Stimulated activated effector memory CD8-positive, alpha-beta T cell treated with anti-CD3 and anti-CD28 coated beads, Interleukin-12 subunit alpha, Interleukin-12 subunit beta, amount 100 ng/mL, for 72 hours (primary cell): ENCODE measurements around the gene CACNA2D1.

Experiments used
- ATAC-seq: fragments of 150-1000 bp; cut with Tn5 transposase; 2 replicates; pipeline ENCODE4 v1.10.0; 2021
- DNase-seq, 2 donors: peaks; one replicate each; pipeline ENCODE4 v3.0.0; 2021 to 2022; ENCODE audit warnings: low spot score in 2 of 2
- H3K27ac Mint-ChIP-seq: one replicate; pipeline ENCODE4 v1.8.0; 2022; ENCODE audit warnings: mild to moderate bottlenecking, mixed read lengths
- H3K36me3 Mint-ChIP-seq: one replicate; pipeline ENCODE4 v1.8.0; 2022; ENCODE audit warnings: mild to moderate bottlenecking, mixed read lengths
- H3K4me1 Mint-ChIP-seq: one replicate; pipeline ENCODE4 v1.8.0; 2022; ENCODE audit warnings: mixed read lengths
- H3K4me3 Mint-ChIP-seq: one replicate; pipeline ENCODE4 v1.8.0; 2022; ENCODE audit warnings: mild to moderate bottlenecking, mixed read lengths
- H3K9me3 Mint-ChIP-seq: one replicate; pipeline ENCODE4 v1.8.0; 2022; ENCODE audit warnings: mixed read lengths

The CACNA2D1 gene

GRCh38 chr7:82348251-82348650 is 95.3 kb downstream of the CACNA2D1 start:
- no peak overlapping the region for H3K4me3 Mint-ChIP-seq
- no peak overlapping the region for H3K27ac Mint-ChIP-seq
- DNase-seq (no peak), ATAC-seq (no peak)
- H3K9me3 Mint-ChIP-seq = peaks cover 6% of the 10 kb centered on the region
- H3K4me1 Mint-ChIP-seq = no peaks in the 10 kb centered on the region
- H3K36me3 Mint-ChIP-seq = no peaks in the 10 kb centered on the region

GRCh38 chr7:82347808-82348207 is 95.8 kb downstream of the CACNA2D1 start:
- no peak for DNase-seq
- H3K9me3 Mint-ChIP-seq = peaks cover 9% of the 10 kb centered on the region
- H3K27ac Mint-ChIP-seq = no peak overlapping the region
- no peak overlapping the region for H3K4me3 Mint-ChIP-seq
- ATAC-seq = no peak
- H3K4me1 Mint-ChIP-seq = no peaks in the 10 kb centered on the region
- H3K36me3 Mint-ChIP-seq = no peaks in the 10 kb centered on the region

DNA sequence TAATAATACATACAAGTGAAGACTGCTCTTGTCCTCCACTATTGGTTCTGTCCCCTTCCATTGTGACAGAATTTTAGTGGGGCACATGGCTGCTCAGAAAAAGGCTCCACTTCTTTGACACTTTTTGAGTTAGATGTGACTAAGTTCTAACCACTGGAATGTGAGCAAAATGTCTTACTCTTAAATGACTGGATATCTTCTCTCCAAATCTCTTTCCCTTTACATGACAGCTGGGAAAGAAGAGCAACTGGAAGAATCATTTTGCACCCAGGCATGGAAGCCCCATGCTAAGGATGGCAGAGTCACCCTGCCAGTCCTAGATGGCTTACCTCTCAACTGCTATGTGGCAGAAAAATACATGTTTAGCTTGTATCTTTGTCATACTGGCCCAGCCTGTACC is 97.7 kb downstream of the CACNA2D1 start:
- DNase-seq (no peak), ATAC-seq (no peak)
- H3K27ac Mint-ChIP-seq = no peak overlapping the region
- no peaks in the 10 kb centered on the region for H3K36me3 Mint-ChIP-seq
- no peak overlapping the region for H3K4me3 Mint-ChIP-seq
- peaks cover 9% of the 10 kb centered on the region for H3K9me3 Mint-ChIP-seq
- H3K4me1 Mint-ChIP-seq = no peaks in the 10 kb centered on the region

- Mint-ChIP-seq H3K9me3 (peaks cover 12% of the 10 kb centered on the region), H3K36me3 (no peaks in the 10 kb centered on the region), H3K27ac (no peak overlapping the region), H3K4me3 (no peak overlapping the region), H3K4me1 (no peaks in the 10 kb centered on the region)
- ATAC-seq (no peak), DNase-seq (no peak)
Measured at GRCh38 chr7:82343716-82344115, 99.9 kb downstream of the CACNA2D1 start.

- Mint-ChIP-seq H3K27ac (no peak overlapping the region), H3K4me3 (no peak overlapping the region), H3K36me3 (no peaks in the 10 kb centered on the region), H3K4me1 (no peaks in the 10 kb centered on the region), H3K9me3 (peaks cover 14% of the 10 kb centered on the region)
- ATAC-seq (no peak), DNase-seq (no peak)
Measured at GRCh38 chr7:82339958-82340357, 103.6 kb downstream of the CACNA2D1 start.

GRCh38 chr7:82335927-82336326 is 107.7 kb downstream of the CACNA2D1 start:
- no peaks in the 10 kb centered on the region for H3K4me1 Mint-ChIP-seq
- peaks cover 13% of the 10 kb centered on the region for H3K9me3 Mint-ChIP-seq
- no peaks in the 10 kb centered on the region for H3K36me3 Mint-ChIP-seq
- DNase-seq = no peak
- no peak overlapping the region for H3K4me3 Mint-ChIP-seq
- no peak overlapping the region for H3K27ac Mint-ChIP-seq
- ATAC-seq = no peak

DNA sequence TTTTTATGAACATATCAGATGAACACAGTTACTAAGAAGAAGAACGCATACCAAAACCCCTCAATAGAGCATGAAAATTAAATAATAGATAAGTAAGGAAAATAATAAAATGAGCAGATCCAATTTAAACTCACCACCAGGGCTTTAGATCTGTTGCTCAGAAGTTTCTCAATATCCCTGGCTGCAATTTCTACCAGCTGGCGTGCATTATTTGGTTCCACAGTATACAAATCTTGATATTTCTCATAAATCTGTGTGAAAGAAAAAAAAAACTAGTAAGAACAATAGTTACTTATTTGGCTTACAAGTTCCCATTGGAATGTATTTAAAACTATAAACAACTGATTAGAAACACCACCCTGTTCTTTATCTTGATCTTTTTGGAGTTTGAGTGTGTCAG is 108.6 kb downstream of the CACNA2D1 start:
- H3K36me3 Mint-ChIP-seq = no peaks in the 10 kb centered on the region
- DNase-seq = no peak
- ATAC-seq = no peak

GRCh38 chr7:82331234-82331633 is 112.3 kb downstream of the CACNA2D1 start:
- Mint-ChIP-seq H3K9me3 (peaks cover 11% of the 10 kb centered on the region), H3K4me3 (no peak overlapping the region), H3K4me1 (no peaks in the 10 kb centered on the region), H3K27ac (no peak overlapping the region), H3K36me3 (no peaks in the 10 kb centered on the region)
- DNase-seq (no peak), ATAC-seq (no peak)

More for the DNA sequence above, 108.6 kb downstream of the CACNA2D1 start:
- H3K4me1 Mint-ChIP-seq = no peaks in the 10 kb centered on the region
- H3K9me3 Mint-ChIP-seq = peaks cover 13% of the 10 kb centered on the region
- no peak overlapping the region for H3K27ac Mint-ChIP-seq
- H3K4me3 Mint-ChIP-seq = no peak overlapping the region

- Mint-ChIP-seq H3K9me3 (peaks cover 11% of the 10 kb centered on the region), H3K36me3 (no peaks in the 10 kb centered on the region), H3K4me3 (no peak overlapping the region), H3K4me1 (no peaks in the 10 kb centered on the region), H3K27ac (no peak overlapping the region)
- ATAC-seq = no peak
- no peak for DNase-seq
Measured at GRCh38 chr7:82330706-82331215, 112.8 kb downstream of the CACNA2D1 start.

DNA sequence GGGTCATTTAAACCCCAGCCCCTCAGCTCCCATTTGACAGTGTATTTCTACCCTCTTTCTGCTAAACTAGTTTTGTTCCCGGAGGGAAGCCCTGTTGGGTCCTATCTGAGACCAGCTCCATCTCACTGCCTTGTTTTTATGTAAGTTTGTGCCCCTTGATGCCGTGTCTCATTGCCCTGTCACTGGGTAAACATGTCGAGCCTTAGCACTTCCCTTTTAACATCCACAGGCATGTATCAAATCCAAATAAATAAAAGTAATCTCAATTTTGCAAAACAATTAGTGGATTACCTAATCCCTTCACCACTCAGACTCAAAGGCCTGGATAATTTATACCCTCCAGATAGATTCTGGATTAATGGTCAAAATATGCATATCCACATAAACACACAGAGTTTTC is 115.7 kb downstream of the CACNA2D1 start:
- ATAC-seq (no peak), DNase-seq (no peak)
- no peaks in the 10 kb centered on the region for H3K36me3 Mint-ChIP-seq
- H3K27ac Mint-ChIP-seq = no peak overlapping the region
- peaks cover 6% of the 10 kb centered on the region for H3K9me3 Mint-ChIP-seq
- no peaks in the 10 kb centered on the region for H3K4me1 Mint-ChIP-seq
- no peak overlapping the region for H3K4me3 Mint-ChIP-seq

DNA sequence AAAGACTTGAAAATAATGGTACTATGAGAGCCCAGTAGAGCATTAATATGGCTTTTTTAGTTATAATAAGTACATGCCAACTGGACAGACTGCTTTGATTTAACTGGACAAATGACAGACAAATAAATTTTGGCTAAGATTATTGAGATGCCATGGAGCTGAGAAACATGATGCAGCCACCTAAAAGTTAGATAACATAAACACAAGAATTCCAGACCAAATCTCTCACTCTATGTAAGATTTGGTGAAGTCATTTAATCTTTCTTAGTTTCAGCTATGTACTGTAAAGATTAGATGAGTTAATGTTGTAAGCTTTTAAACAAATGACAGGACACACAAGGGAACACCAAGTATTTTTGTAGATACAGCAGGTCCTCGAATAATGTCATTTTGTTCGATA is 118.2 kb downstream of the CACNA2D1 start:
- no peak for DNase-seq
- ATAC-seq = no peak
- Mint-ChIP-seq H3K9me3 (peaks cover 3% of the 10 kb centered on the region), H3K27ac (no peak overlapping the region), H3K4me3 (no peak overlapping the region), H3K36me3 (no peaks in the 10 kb centered on the region), H3K4me1 (no peaks in the 10 kb centered on the region)

- Mint-ChIP-seq H3K9me3 (peaks cover 3% of the 10 kb centered on the region), H3K4me3 (no peak overlapping the region), H3K27ac (no peak overlapping the region), H3K36me3 (no peaks in the 10 kb centered on the region), H3K4me1 (no peaks in the 10 kb centered on the region)
- DNase-seq = no peak
- ATAC-seq = no peak
Measured at GRCh38 chr7:82323806-82324205, 119.8 kb downstream of the CACNA2D1 start.

DNA sequence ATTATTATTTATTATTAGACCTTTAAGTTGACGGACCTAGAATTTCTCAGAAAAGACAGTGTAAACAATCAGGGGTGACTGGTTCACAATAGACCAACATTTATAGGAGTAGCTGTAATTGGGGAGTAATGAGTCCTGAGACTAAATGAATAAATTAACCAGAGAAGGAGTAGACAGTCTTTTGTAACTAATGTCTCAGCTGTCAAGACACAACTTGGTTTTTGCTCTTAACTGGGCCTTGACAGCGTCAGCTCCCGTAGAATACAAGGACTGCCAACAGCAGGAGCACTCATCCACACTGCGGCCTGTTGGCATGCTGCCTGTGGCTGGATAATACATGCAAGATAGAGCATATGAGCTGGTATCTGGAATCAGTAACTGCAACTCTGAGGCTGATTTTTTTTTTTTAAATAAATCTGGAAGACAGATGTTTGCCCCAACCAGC is 123.9 kb downstream of the CACNA2D1 start:
- Mint-ChIP-seq H3K36me3 (no peaks in the 10 kb centered on the region), H3K9me3 (peaks cover 10% of the 10 kb centered on the region), H3K4me3 (no peak overlapping the region), H3K27ac (no peak overlapping the region), H3K4me1 (no peaks in the 10 kb centered on the region)
- DNase-seq = no peak
- ATAC-seq = no peak

DNA sequence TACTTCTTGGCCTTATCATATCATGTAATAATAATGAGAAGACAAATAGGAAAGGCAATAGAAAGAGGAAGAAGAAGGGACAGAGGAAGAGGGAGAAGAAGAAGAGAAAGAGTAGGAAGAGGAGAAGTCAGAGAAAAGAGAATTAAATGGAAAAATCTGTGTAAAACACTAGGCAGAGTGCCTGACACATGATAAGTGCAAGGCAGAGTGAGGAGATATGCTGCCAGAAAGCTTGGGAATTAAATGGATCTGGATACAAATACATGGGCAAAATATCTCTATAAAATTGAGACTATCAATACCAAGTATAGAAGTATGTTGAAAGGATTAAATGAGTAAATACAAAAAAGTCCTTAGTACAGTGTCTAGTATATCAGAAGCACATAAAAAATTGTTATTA is 124.8 kb downstream of the CACNA2D1 start:
- H3K9me3 Mint-ChIP-seq = peaks cover 10% of the 10 kb centered on the region
- ATAC-seq = no peak

GRCh38 chr7:82317760-82318159 is 125.8 kb downstream of the CACNA2D1 start:
- no peak overlapping the region for H3K27ac Mint-ChIP-seq
- no peak for ATAC-seq

More for the DNA sequence above, 124.8 kb downstream of the CACNA2D1 start:
- no peaks in the 10 kb centered on the region for H3K36me3 Mint-ChIP-seq
- H3K27ac Mint-ChIP-seq = no peak overlapping the region
- H3K4me1 Mint-ChIP-seq = no peaks in the 10 kb centered on the region
- DNase-seq = no peak
- H3K4me3 Mint-ChIP-seq = no peak overlapping the region

GRCh38 chr7:82317257-82317721 is 126.3 kb downstream of the CACNA2D1 start:
- H3K4me3 Mint-ChIP-seq = no peak overlapping the region
- no peaks in the 10 kb centered on the region for H3K4me1 Mint-ChIP-seq
- ATAC-seq (no peak), DNase-seq (no peak)
- no peaks in the 10 kb centered on the region for H3K36me3 Mint-ChIP-seq
- peaks cover 10% of the 10 kb centered on the region for H3K9me3 Mint-ChIP-seq
- no peak overlapping the region for H3K27ac Mint-ChIP-seq

More at GRCh38 chr7:82317760-82318159, 125.8 kb downstream of the CACNA2D1 start:
- Mint-ChIP-seq H3K36me3 (no peaks in the 10 kb centered on the region), H3K4me1 (no peaks in the 10 kb centered on the region), H3K9me3 (peaks cover 10% of the 10 kb centered on the region), H3K4me3 (no peak overlapping the region)
- DNase-seq = no peak

GRCh38 chr7:82313269-82313668 is 130.3 kb downstream of the CACNA2D1 start:
- no peak for DNase-seq
- Mint-ChIP-seq H3K9me3 (peaks cover 6% of the 10 kb centered on the region), H3K36me3 (no peaks in the 10 kb centered on the region), H3K4me1 (no peaks in the 10 kb centered on the region), H3K4me3 (no peak overlapping the region), H3K27ac (no peak overlapping the region)
- no peak for ATAC-seq
